Measurements from ENCODE around the gene HIKESHI. TPM values are rescaled to one million over a fixed set of nuclear protein-coding genes. Genes with fewer than 3 reads are reported as not detected.

The HIKESHI gene
- total and polyA plus RNA-seq, 2 of the 8 experiments (the other 6 are each of a cell fraction or from before 2014, with no cell fraction given): 65.4 to 90.2 TPM

DNA sequence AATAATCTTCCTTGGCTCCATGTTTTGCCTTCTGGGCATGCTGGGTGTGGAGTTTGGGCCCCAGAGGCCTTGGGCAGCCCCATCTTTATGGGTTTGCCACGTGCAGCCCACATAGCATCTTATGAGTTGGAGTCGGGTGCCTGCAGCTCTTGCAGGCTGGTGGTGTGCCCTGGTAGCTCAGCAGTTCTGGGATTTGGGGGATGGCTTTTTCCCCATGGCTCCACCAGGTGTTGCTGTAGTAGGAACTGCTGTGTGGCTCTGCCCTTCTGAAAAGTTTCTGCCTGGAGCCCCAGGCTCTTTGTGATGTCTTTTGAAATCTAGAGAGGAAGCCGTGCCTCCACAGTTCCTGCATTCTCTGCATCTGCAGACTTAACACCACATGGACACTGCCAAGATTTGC lies 40.7 kb upstream of the HIKESHI start:
- Histone ChIP-seq H4K5ac (ENCODE audit: insufficient read length, low read depth, low read length) (no peak overlapping the region), H3K4ac (replicated peaks; ENCODE audit: insufficient read length, low read depth, low read length) (no peak overlapping the region), H4K91ac (replicated peaks; ENCODE audit: insufficient read length, low read length) (no peak overlapping the region), H3K4me2 (ENCODE audit: insufficient read depth in 1 of 2, low read depth in 2 of 2, low read length in 2 of 2) (no peak overlapping the region), H3K23ac (ENCODE audit: insufficient read length) (no peak overlapping the region), H3K4me1 (replicated peaks in 1 of 4; ENCODE audit: control insufficient read depth in 3 of 4, insufficient read depth in 4 of 4, low read length in 3 of 4) (no peaks in the 10 kb centered on the region), H3K14ac (ENCODE audit: insufficient read length) (no peak overlapping the region), H2BK12ac (ENCODE audit: low read depth, low read length) (no peak overlapping the region), H3K9me3 (ENCODE audit: insufficient read depth in 2 of 2, low read depth in 1 of 2, low read length in 1 of 2) (no peaks in the 10 kb centered on the region), H3K79me1 (ENCODE audit: low read depth, low read length) (no peaks in the 10 kb centered on the region; the same call in 1 of the 2 replicates), H3K36me3 (ENCODE audit: control insufficient read depth in 2 of 4, insufficient read depth in 4 of 4, low read length in 3 of 4) (peaks cover 3 to 31% (median 12%) of the 10 kb centered on the region in 4 experiments; a peak in 7 of 8 replicates), H4K8ac (ENCODE audit: extremely low read depth, insufficient read depth, low read length) (no peak overlapping the region), H3K27ac (ENCODE audit: low read depth, low read length) (no peak overlapping the region), H2AK5ac (ENCODE audit: low read depth, low read length) (no peak overlapping the region), H2BK20ac (ENCODE audit: low read length) (no peak overlapping the region), H3K27me3 (replicated peaks in 1 of 4; ENCODE audit: control insufficient read depth in 3 of 4, extremely low read depth in 1 of 4, insufficient read depth in 3 of 4, low read length in 3 of 4) (no peaks in the 10 kb centered on the region), H2BK5ac (ENCODE audit: low read depth, low read length) (no peak overlapping the region), H3K9ac (replicated peaks in 1 of 4; ENCODE audit: extremely low read depth in 1 of 4, low read depth in 3 of 4, low read length in 3 of 4) (no peak overlapping the region), H2BK15ac (ENCODE audit: low read length) (no peak overlapping the region), H2BK120ac (replicated peaks; ENCODE audit: low read depth, low read length) (no peak overlapping the region), H3K56ac (replicated peaks; ENCODE audit: insufficient read length, low read depth, low read length) (no peak overlapping the region), H4K20me1 (replicated peaks in 1 of 2; ENCODE audit: control insufficient read depth in 1 of 2, insufficient read depth in 2 of 2, low read length in 2 of 2) (peaks cover 0 to 2% of the 10 kb centered on the region in 2 experiments), H3K79me2 (ENCODE audit: control insufficient read depth in 1 of 2, insufficient read depth in 2 of 2, low read length in 2 of 2) (no peaks in the 10 kb centered on the region; a peak in 2 of 4 replicates), H3K18ac (ENCODE audit: extremely low read depth, low read length) (no peak overlapping the region), H3K4me3 (ENCODE audit: extremely low read depth in 1 of 4, insufficient read depth in 2 of 4, low read depth in 3 of 4, low read length in 4 of 4) (no peak overlapping the region), H3K23me2 (ENCODE audit: low read depth, low read length) (no peaks in the 10 kb centered on the region), H2AFZ (ENCODE audit: low read length) (no peak overlapping the region)
- ChIA-PET POLR2A (ENCODE audit: partially characterized antibody) (no interaction called here), CTCF (ENCODE audit: partially characterized antibody) (interaction anchor here (1.1 to 1.6 kb wide), 5 partner anchors 8 to 44 kb away, joined by 3 to 6 read pairs (median 3); no protein-coding TSS in a partner anchor)
- no peak for TF ChIP-seq RXRA (IDR thresholded peaks at IDR 0.05; ENCODE audit: insufficient read depth, low read depth, low read length)
- TF ChIP-seq, protein P1, sequence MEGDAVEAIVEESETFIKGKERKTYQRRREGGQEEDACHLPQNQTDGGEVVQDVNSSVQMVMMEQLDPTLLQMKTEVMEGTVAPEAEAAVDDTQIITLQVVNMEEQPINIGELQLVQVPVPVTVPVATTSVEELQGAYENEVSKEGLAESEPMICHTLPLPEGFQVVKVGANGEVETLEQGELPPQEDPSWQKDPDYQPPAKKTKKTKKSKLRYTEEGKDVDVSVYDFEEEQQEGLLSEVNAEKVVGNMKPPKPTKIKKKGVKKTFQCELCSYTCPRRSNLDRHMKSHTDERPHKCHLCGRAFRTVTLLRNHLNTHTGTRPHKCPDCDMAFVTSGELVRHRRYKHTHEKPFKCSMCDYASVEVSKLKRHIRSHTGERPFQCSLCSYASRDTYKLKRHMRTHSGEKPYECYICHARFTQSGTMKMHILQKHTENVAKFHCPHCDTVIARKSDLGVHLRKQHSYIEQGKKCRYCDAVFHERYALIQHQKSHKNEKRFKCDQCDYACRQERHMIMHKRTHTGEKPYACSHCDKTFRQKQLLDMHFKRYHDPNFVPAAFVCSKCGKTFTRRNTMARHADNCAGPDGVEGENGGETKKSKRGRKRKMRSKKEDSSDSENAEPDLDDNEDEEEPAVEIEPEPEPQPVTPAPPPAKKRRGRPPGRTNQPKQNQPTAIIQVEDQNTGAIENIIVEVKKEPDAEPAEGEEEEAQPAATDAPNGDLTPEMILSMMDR (IDR thresholded peaks at IDR 0.05; ENCODE audit: control extremely low read depth in 1 of 3, insufficient read depth in 1 of 3, low read depth in 1 of 3, low read length in 3 of 3): peak in 2 of 3 experiments; percentile 3 to 16; a peak in 2 of 4 replicates
- WGBS, 2 experiments (ENCODE audit: extremely low coverage in 1 of 2, insufficient coverage in 1 of 2, insufficient read length in 1 of 2, insufficient replicate concordance in 2 of 2, low coverage in 1 of 2, low lambda C conversion rate in 2 of 2, missing lambda C conversion rate in 1 of 2): 93% methylated on average over 3 of the region's 3 CpGs; no CpG with 5 or more reads in 1 of the 2 experiments
- no peak for FAIRE-seq
- no peak for DNase-seq (ENCODE audit: low read depth in 1 of 2, low spot score in 2 of 2)
